ENCODE measurements around the gene RIC1. TPM values are rescaled to one million over a fixed set of nuclear protein-coding genes. Genes with fewer than 3 reads are reported as not detected.
"Not testable (repeated sequence)": the region's sequence is repeated elsewhere in the genome, so short reads cannot be mapped to it uniquely, and the experiment has no call there.

The RIC1 gene
- total and polyA plus RNA-seq, 9 donors: 13.4 to 20.7 (median 16.4) TPM

DNA sequence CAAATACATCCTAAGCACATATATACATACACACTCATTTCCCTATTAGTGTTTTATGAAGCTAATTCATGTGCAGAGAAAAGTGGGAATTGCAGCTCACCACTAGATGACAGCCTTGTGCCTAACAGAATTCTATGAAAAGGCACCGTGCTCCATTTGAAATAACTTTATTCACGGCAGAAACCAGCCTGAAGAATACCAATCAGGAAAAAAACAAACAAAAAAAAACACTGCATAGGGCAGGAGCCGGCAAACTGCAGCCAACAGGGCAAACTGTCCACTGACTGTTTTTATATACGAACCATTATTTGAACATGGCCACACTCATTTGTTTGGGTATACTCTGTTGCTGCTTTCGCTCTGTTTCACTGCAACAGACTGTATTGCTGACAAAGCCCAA, 170.4 kb downstream of the RIC1 start:
- Histone ChIP-seq H3K27me3 (ENCODE audit: control insufficient read depth, insufficient read depth, low read length) (no peaks in the 10 kb centered on the region), H3K27ac (ENCODE audit: low read length) (no peak overlapping the region), H3K36me3 (ENCODE audit: control insufficient read depth, insufficient read depth, low read length) (no peaks in the 10 kb centered on the region), H3K4me1 (ENCODE audit: control insufficient read depth, insufficient read depth, low read length) (no peaks in the 10 kb centered on the region), H3K4me3 (ENCODE audit: low read length) (no peak overlapping the region), H3K9me3 (replicated peaks; ENCODE audit: control insufficient read depth, low read depth, low read length) (no peaks in the 10 kb centered on the region)
- peak; percentile 52 for DNase-seq
- WGBS (ENCODE audit: insufficient coverage): 83% methylated on average over 1 of the region's 5 CpGs

DNA sequence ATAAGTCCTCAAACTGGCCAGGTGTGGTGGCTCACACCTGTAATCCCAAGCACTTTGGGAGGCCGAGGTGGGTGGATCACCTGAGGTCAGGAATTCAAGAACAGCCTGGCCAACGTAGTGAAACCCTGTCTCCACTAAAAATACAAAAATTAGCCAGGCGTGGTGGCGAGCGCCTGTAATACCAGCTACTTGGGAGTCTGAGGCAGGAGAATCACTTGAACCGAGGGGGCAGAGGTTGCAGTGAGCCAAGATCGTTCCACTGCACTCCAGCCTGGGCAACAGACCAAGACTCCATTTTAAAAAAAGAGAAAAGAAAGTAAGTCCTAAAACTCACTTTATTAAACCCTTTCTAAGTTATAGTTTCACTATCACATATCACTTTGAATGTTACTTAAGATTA, 171.5 kb downstream of the RIC1 start:
- not testable (repeated sequence) for H3K27ac ChIP-seq (ENCODE audit: low read length); H3K36me3 ChIP-seq (ENCODE audit: control insufficient read depth, insufficient read depth, low read length); H3K27me3 ChIP-seq (ENCODE audit: control insufficient read depth, insufficient read depth, low read length); H3K4me3 ChIP-seq (ENCODE audit: low read length); DNase-seq; H3K4me1 ChIP-seq (ENCODE audit: control insufficient read depth, insufficient read depth, low read length); H3K9me3 ChIP-seq (replicated peaks; ENCODE audit: control insufficient read depth, low read depth, low read length)
- WGBS (ENCODE audit: insufficient coverage): 86% methylated on average over 2 of the region's 7 CpGs

- no peaks in the 10 kb centered on the region for H3K27me3 ChIP-seq (ENCODE audit: control insufficient read depth, insufficient read depth, low read length)
- no peak overlapping the region for H3K27ac ChIP-seq (ENCODE audit: low read length)
- H3K9me3 ChIP-seq (replicated peaks; ENCODE audit: control insufficient read depth, low read depth, low read length): no peaks in the 10 kb centered on the region
- peak; percentile 52 for DNase-seq
- H3K4me1 ChIP-seq (ENCODE audit: control insufficient read depth, insufficient read depth, low read length): no peaks in the 10 kb centered on the region
- H3K4me3 ChIP-seq (ENCODE audit: low read length): no peak overlapping the region
- H3K36me3 ChIP-seq (ENCODE audit: control insufficient read depth, insufficient read depth, low read length): no peaks in the 10 kb centered on the region
- no CpG with 5 or more reads among the region's 4 CpGs for WGBS (ENCODE audit: insufficient coverage)
These were observed 172.2 kb downstream of the RIC1 start for GRCh38 chr9:5800969-5801738.

DNA sequence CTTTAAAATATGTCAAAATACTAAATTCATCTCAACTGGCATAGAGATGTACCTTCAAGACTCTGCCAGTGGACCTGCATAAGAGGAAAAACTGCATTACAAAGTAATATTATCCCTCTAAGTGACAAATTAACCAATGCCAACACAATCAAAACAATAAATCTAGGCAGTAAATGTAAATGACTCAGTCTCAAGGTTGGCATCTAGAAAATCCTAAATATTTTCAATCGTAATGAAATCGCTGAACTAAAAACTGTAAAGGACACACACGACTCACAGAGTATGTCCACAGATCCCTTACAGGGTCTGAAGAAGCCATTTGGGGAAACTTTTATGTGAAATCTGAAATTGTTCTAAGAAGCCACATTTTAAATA, 172.8 kb downstream of the RIC1 start:
- Histone ChIP-seq H3K36me3 (ENCODE audit: control insufficient read depth, insufficient read depth, low read length) (no peaks in the 10 kb centered on the region), H3K4me3 (ENCODE audit: low read length) (no peak overlapping the region), H3K27ac (ENCODE audit: low read length) (no peak overlapping the region), H3K4me1 (ENCODE audit: control insufficient read depth, insufficient read depth, low read length) (no peaks in the 10 kb centered on the region), H3K27me3 (ENCODE audit: control insufficient read depth, insufficient read depth, low read length) (no peaks in the 10 kb centered on the region), H3K9me3 (replicated peaks; ENCODE audit: control insufficient read depth, low read depth, low read length) (no peaks in the 10 kb centered on the region)
- DNase-seq: no peak
- WGBS (ENCODE audit: insufficient coverage): 80% methylated on average over 1 of the region's 3 CpGs

DNA sequence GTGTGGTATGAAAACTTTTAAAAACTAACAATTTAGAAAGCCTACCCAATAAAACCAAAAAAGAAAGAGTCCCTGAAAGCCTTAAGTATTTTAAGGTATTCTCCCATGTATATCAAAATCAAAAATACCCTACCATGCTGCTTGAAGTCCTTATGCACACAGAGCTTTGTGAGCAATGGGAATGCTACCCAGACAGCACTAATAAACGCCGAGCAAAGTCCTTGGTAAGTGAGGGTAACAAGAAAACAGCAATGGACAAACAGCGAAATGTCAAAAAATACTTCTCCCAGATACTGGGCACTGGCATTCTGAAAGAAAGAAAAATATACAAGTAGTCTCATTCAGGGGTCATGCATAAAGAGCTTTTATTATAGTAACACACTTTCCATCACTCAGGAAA, 176.6 kb downstream of the RIC1 start:
- Histone ChIP-seq H3K4me1 (ENCODE audit: control insufficient read depth, insufficient read depth, low read length) (no peaks in the 10 kb centered on the region), H3K27ac (ENCODE audit: low read length) (no peak overlapping the region), H3K4me3 (ENCODE audit: low read length) (no peak overlapping the region), H3K36me3 (ENCODE audit: control insufficient read depth, insufficient read depth, low read length) (no peaks in the 10 kb centered on the region), H3K9me3 (replicated peaks; ENCODE audit: control insufficient read depth, low read depth, low read length) (no peaks in the 10 kb centered on the region), H3K27me3 (ENCODE audit: control insufficient read depth, insufficient read depth, low read length) (no peaks in the 10 kb centered on the region)
- DNase-seq: no peak
- WGBS (ENCODE audit: insufficient coverage): no CpG with 5 or more reads among the region's 3 CpGs

DNA sequence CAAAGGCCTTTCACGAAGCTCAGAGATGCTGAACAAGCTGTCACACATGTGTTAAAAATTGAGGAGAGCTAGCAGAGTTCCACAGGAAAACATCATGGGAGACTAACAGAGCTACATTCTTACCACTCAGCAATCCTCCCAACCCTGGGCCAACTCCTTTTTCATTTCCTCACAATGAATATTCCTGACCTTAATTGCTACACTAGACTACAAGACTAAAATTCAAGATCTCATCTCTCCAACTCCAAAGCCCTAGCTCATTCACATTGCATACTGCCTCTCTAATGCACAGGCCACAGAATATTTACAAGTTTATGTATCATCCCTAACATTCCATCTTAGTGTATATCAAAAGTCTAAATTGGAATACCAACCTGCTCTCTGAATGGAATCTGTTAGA, 182.8 kb downstream of the RIC1 start:
- WGBS (ENCODE audit: insufficient coverage): no CpG with 5 or more reads among the region's 1 CpG
- Histone ChIP-seq H3K36me3 (ENCODE audit: control insufficient read depth, insufficient read depth, low read length) (peaks cover 10% of the 10 kb centered on the region), H3K9me3 (replicated peaks; ENCODE audit: control insufficient read depth, low read depth, low read length) (no peaks in the 10 kb centered on the region), H3K4me3 (ENCODE audit: low read length) (no peak overlapping the region), H3K27ac (ENCODE audit: low read length) (no peak overlapping the region), H3K4me1 (ENCODE audit: control insufficient read depth, insufficient read depth, low read length) (no peaks in the 10 kb centered on the region), H3K27me3 (ENCODE audit: control insufficient read depth, insufficient read depth, low read length) (no peaks in the 10 kb centered on the region)
- no peak for DNase-seq

DNA sequence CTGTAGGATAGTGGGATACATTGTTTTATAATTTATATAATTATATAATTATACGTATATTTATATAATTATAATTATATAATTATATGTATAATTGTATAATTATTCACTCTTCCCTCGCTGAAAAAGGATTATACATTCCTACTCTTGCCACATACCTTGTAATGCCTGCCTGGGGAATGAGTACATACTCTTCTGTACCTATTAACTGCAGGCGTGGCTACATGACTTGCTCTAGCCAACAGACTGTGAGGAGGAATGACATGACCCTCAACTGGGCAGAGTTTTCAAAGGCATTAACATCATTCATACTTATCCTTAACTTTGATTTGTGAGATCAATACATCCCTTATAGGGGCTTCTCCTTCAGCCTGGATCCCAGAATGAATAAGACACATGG, 184.9 kb downstream of the RIC1 start:
- H3K36me3 ChIP-seq (ENCODE audit: control insufficient read depth, insufficient read depth, low read length): peaks cover 10% of the 10 kb centered on the region
- H3K27me3 ChIP-seq (ENCODE audit: control insufficient read depth, insufficient read depth, low read length): no peaks in the 10 kb centered on the region
- H3K27ac ChIP-seq (ENCODE audit: low read length): no peak overlapping the region
- no CpG with 5 or more reads among the region's 3 CpGs for WGBS (ENCODE audit: insufficient coverage)
- H3K4me1 ChIP-seq (ENCODE audit: control insufficient read depth, insufficient read depth, low read length): no peaks in the 10 kb centered on the region
- no peak overlapping the region for H3K4me3 ChIP-seq (ENCODE audit: low read length)
- no peak for DNase-seq
- H3K9me3 ChIP-seq (replicated peaks; ENCODE audit: control insufficient read depth, low read depth, low read length): no peaks in the 10 kb centered on the region

GRCh38 chr9:5815461-5815860, 186.6 kb downstream of the RIC1 start:
- Histone ChIP-seq H3K9me3 (replicated peaks; ENCODE audit: control insufficient read depth, low read depth, low read length) (no peaks in the 10 kb centered on the region), H3K4me3 (ENCODE audit: low read length) (no peak overlapping the region), H3K4me1 (ENCODE audit: control insufficient read depth, insufficient read depth, low read length) (no peaks in the 10 kb centered on the region), H3K36me3 (ENCODE audit: control insufficient read depth, insufficient read depth, low read length) (peaks cover 10% of the 10 kb centered on the region), H3K27me3 (ENCODE audit: control insufficient read depth, insufficient read depth, low read length) (no peaks in the 10 kb centered on the region), H3K27ac (ENCODE audit: low read length) (no peak overlapping the region)
- DNase-seq: no peak
- no CpG with 5 or more reads among the region's 1 CpG for WGBS (ENCODE audit: insufficient coverage)

- no peak overlapping the region for H3K27ac ChIP-seq (ENCODE audit: low read length)
- no peak overlapping the region for H3K4me3 ChIP-seq (ENCODE audit: low read length)
- no peak for DNase-seq
- no peaks in the 10 kb centered on the region for H3K27me3 ChIP-seq (ENCODE audit: control insufficient read depth, insufficient read depth, low read length)
- no peaks in the 10 kb centered on the region for H3K9me3 ChIP-seq (replicated peaks; ENCODE audit: control insufficient read depth, low read depth, low read length)
- 93% methylated on average over 3 of the region's 3 CpGs for WGBS (ENCODE audit: insufficient coverage)
- peaks cover 7% of the 10 kb centered on the region for H3K36me3 ChIP-seq (ENCODE audit: control insufficient read depth, insufficient read depth, low read length)
- H3K4me1 ChIP-seq (ENCODE audit: control insufficient read depth, insufficient read depth, low read length): no peaks in the 10 kb centered on the region
These were observed 189.0 kb downstream of the RIC1 start for GRCh38 chr9:5817862-5818261.

DNA sequence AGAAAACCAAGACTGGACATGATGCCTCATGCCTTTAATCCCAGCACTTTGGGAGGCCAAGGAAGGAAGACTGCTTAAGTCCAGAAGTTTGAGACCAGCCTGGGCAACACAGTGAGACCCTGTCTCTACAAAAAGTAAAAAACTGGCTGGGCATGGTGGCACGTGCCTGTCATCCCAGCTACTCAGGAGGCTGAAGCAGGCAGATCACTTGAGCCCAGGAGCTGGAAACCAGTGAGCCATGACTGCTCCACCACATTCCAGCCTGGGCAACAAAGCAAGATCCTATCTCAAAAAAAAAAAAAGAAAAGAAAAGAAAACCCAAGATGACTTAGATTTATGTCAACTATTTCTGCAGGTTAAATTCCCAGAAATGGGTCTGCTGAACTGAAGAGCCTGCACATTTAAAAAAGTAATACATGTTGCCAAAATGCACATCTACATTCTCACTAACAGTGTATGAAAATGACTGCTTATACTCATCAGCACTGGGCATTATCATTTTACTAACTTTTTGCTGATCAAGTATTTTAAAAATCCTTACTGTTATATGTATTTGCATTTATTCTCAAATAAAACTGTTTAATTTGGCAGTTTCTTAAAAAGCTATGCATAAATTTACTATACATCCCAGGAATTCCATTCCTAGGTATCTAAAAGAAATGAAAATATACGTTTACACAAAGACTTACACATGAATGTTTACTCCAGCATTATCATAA, 189.7 kb downstream of the RIC1 start:
- Histone ChIP-seq H3K27ac (ENCODE audit: low read length) (no peak overlapping the region), H3K4me1 (ENCODE audit: control insufficient read depth, insufficient read depth, low read length) (no peaks in the 10 kb centered on the region), H3K9me3 (replicated peaks; ENCODE audit: control insufficient read depth, low read depth, low read length) (no peaks in the 10 kb centered on the region), H3K27me3 (ENCODE audit: control insufficient read depth, insufficient read depth, low read length) (no peaks in the 10 kb centered on the region), H3K4me3 (ENCODE audit: low read length) (no peak overlapping the region), H3K36me3 (ENCODE audit: control insufficient read depth, insufficient read depth, low read length) (peaks cover 7% of the 10 kb centered on the region)
- WGBS (ENCODE audit: insufficient coverage): 88% methylated on average over 1 of the region's 2 CpGs
- DNase-seq: no peak
